Lower leg skin (tissue), 3 donors: ENCODE measurements around the gene ZNF341.

ENCODE experiments used
- POLR2A ChIP-seq, 2 donors: fragments of 450-650 bp; IDR thresholded peaks; one replicate each; pipeline ENCODE4 v1.6.1; 2016 to 2017; ENCODE audit warnings: antibody characterized with exemption in 2 of 2, mild to moderate bottlenecking in 1 of 2, moderate library complexity in 1 of 2
- TF ChIP-seq, protein P1 (sequence below), 3 donors: fragments of 450-650 bp; IDR thresholded peaks; one replicate each; pipeline ENCODE4 v1.5.1; 2016; ENCODE audit warnings: antibody characterized with exemption in 3 of 3, mild to moderate bottlenecking in 3 of 3, moderate library complexity in 2 of 3

DNA sequence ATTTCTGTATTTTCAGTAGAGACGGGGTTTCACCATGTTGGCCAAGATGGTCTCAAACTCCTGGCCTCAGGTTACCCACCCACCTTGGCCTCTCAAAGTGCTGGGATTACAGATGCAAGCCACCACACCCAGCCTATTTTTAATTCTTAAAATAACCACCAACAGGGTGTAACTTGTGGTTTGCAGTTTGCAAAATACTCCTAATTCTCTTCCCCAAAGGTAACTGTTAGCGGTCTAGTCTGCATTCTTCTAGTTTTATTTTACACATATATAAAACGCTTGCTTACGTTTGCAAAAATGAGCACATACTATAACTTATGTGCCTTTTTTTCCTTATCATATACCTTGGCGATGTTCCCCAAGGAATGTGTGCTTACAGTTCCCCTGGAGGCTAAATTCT is 53.7 kb downstream of the ZNF341 start:
- TF ChIP-seq, protein P1, sequence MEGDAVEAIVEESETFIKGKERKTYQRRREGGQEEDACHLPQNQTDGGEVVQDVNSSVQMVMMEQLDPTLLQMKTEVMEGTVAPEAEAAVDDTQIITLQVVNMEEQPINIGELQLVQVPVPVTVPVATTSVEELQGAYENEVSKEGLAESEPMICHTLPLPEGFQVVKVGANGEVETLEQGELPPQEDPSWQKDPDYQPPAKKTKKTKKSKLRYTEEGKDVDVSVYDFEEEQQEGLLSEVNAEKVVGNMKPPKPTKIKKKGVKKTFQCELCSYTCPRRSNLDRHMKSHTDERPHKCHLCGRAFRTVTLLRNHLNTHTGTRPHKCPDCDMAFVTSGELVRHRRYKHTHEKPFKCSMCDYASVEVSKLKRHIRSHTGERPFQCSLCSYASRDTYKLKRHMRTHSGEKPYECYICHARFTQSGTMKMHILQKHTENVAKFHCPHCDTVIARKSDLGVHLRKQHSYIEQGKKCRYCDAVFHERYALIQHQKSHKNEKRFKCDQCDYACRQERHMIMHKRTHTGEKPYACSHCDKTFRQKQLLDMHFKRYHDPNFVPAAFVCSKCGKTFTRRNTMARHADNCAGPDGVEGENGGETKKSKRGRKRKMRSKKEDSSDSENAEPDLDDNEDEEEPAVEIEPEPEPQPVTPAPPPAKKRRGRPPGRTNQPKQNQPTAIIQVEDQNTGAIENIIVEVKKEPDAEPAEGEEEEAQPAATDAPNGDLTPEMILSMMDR (IDR thresholded peaks at IDR 0.05), result no peak
- no peak for TF ChIP-seq POLR2A (IDR thresholded peaks at IDR 0.05)
